Spleen (tissue), 11 donors: ENCODE data around the gene KCTD1. TPM values are rescaled to one million over a fixed set of nuclear protein-coding genes. Genes with fewer than 3 reads are reported as not detected.

ENCODE experiments used
- DNase-seq: peaks from one replicate; pipeline ENCODE4 v3.0.0-alpha.2; 2020
- H3K27ac ChIP-seq, 8 donors: fragments of 200-600 bp; sonication (generic) in 7 of 8; 1 replicate in 4 of 8; 2 replicates in 4 of 8; pipeline versions ENCODE4 v1.5.0 to v1.8.0; 2016 to 2021; ENCODE audit warnings: inconsistent platforms in 4 of 8, mild to moderate bottlenecking in 4 of 8, moderate library complexity in 1 of 8
- H3K27me3 ChIP-seq, 7 donors: fragments of 200-600 bp; sonication (generic) in 6 of 7; replicated peaks in 1 of 7; 1 replicate in 4 of 7; 2 replicates in 3 of 7; pipeline versions ENCODE4 v1.5.0 to v1.8.0; 2016 to 2021; ENCODE audit warnings: inconsistent platforms in 3 of 7, mild to moderate bottlenecking in 1 of 7
- H3K36me3 ChIP-seq, 6 donors: fragments of 200-600 bp; sonication (generic) in 5 of 6; 1 replicate in 4 of 6; 2 replicates in 2 of 6; pipeline versions ENCODE4 v1.5.0 to v1.8.0; 2016 to 2021; ENCODE audit warnings: inconsistent platforms in 2 of 6
- H3K4me1 ChIP-seq, 6 donors: fragments of 200-600 bp; sonication (generic) in 5 of 6; 1 replicate in 3 of 6; 2 replicates in 3 of 6; pipeline versions ENCODE4 v1.5.0 to v1.8.0; 2016 to 2021; ENCODE audit warnings: inconsistent platforms in 3 of 6
- H3K4me3 ChIP-seq, 8 donors: fragments of 200-600 bp; sonication (generic) in 7 of 8; 1 replicate in 4 of 8; 2 replicates in 4 of 8; pipeline versions ENCODE4 v1.5.0 to v1.8.0; 2016 to 2021; ENCODE audit warnings: inconsistent platforms in 4 of 8, mild to moderate bottlenecking in 4 of 8, moderate library complexity in 2 of 8
- H3K9me3 ChIP-seq, 8 donors: fragments of 200-600 bp; sonication (generic) in 7 of 8; 1 replicate in 4 of 8; 2 replicates in 4 of 8; pipeline versions ENCODE4 v1.5.0 to v1.8.0; 2016 to 2021; ENCODE audit warnings: inconsistent platforms in 4 of 8
- POLR2A ChIP-seq, 3 donors: fragments of 450-650 bp; IDR thresholded peaks; one replicate each; pipeline ENCODE4 v1.5.1; 2017; ENCODE audit warnings: antibody characterized with exemption in 3 of 3, mild to moderate bottlenecking in 1 of 3
- POLR2AphosphoS5 ChIP-seq, 3 donors: sonication (generic); formaldehyde crosslinking; IDR thresholded peaks; one replicate each; pipeline ENCODE4 v1.5.1; 2017; ENCODE audit warnings: antibody characterized with exemption in 3 of 3
- WGBS, 5 donors: extraction: QIAGEN DNeasy Blood & Tissue Kit in 3 of 5; methylation state at CpG; one replicate each; pipeline versions ENCODE4 v1.1.5 to v1.1.7; 2013 to 2018; 5-methylcytosine and 5-hydroxymethylcytosine counted together
- intact Hi-C: fragments of 100-400 bp; cut with DNase I; formaldehyde crosslinking; loops from one replicate; pipeline ENCODE4 v1.15.0; 2023; ENCODE audit warnings: low total_unique reads
- polyA plus RNA-seq, 3 donors: library from polyadenylated mRNA; stranded (reverse); fragments of 200-250 nt; gene quantifications; one replicate each; pipeline ENCODE4 v1.2.1, GENCODE V29; 2013
- total RNA-seq, 7 donors: library from RNA; depleted of rRNA in 3 of 7; stranded (reverse); fragments of >200 nt in 3 of 7; fragmentation: NEBNext Ultra II Directional in 4 of 7; extraction: Animal tissue kit (Norgen Biotek cat#: 25700) in 4 of 7; gene quantifications; one replicate each; pipeline versions ENCODE4 v1.1.0 to v1.2.1, GENCODE V29; 2016 to 2021
- TF ChIP-seq, protein P1 (sequence below), 11 experiments: fragments of 200-600 bp in 7 of 11; fragments of 450-650 bp in 4 of 11; sonication (generic) in 4 of 11; IDR thresholded peaks in 8 of 11; conservative IDR thresholded peaks in 3 of 11; 1 replicate in 7 of 11; 2 replicates in 4 of 11; pipeline versions ENCODE4 v1.4.0 to v1.8.0; 2016 to 2021; ENCODE audit warnings: antibody characterized with exemption in 11 of 11, inconsistent platforms in 4 of 11, mild to moderate bottlenecking in 1 of 11
- donor health status: healthy with polysubstance abuse.
- donor health status: DM: no; HTN: no; CAD: no; lungs with moderate emphysema.
- donor health status: DM: no; HTN: no; CAD: no.
- donor health status: Bipolar disorder and iron deficiency.
- donor health status: healthy.
- donor health status: DM: no; HTN: no; CAD: no.
- donor health status: DM: yes; HTN: yes; CAD: no.

KCTD1 gene
- total and polyA plus RNA-seq, 10 donors: 1.6 to 11.8 (median 6.6) TPM

DNA sequence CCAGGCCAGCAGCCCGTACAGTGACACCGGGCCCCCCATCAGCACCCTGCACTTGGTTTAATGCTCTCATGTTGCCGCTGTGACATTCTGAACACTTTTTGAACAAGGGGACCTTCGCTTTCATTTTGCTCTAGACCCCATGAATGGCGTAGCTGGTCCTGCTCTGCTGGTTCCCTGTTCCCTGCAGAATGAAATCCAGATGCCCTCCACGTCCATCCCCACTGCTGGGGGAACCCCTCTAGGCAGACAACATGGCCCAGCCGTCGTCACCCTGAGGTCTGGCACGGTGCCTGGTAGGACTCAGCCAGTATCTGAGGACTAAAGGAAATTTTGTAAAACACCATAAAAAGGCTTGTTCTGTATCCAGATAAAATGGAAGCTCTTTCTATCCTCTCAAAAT, 128.6 kb downstream of the KCTD1 start:
- no peaks in the 10 kb centered on the region for H3K4me1 ChIP-seq
- H3K9me3 ChIP-seq: no peaks in the 10 kb centered on the region
- intact Hi-C loops: no loop called here
- H3K4me3 ChIP-seq: no peak overlapping the region
- DNase-seq: no peak
- no peaks in the 10 kb centered on the region for H3K36me3 ChIP-seq
- WGBS, 5 donors: 77 to 86% (median 81%) methylated on average over 9 of the region's 9 CpGs
- H3K27me3 ChIP-seq: no peaks in the 10 kb centered on the region
- TF ChIP-seq POLR2AphosphoS5 (IDR thresholded peaks at IDR 0.05): no peak
- TF ChIP-seq, protein P1, sequence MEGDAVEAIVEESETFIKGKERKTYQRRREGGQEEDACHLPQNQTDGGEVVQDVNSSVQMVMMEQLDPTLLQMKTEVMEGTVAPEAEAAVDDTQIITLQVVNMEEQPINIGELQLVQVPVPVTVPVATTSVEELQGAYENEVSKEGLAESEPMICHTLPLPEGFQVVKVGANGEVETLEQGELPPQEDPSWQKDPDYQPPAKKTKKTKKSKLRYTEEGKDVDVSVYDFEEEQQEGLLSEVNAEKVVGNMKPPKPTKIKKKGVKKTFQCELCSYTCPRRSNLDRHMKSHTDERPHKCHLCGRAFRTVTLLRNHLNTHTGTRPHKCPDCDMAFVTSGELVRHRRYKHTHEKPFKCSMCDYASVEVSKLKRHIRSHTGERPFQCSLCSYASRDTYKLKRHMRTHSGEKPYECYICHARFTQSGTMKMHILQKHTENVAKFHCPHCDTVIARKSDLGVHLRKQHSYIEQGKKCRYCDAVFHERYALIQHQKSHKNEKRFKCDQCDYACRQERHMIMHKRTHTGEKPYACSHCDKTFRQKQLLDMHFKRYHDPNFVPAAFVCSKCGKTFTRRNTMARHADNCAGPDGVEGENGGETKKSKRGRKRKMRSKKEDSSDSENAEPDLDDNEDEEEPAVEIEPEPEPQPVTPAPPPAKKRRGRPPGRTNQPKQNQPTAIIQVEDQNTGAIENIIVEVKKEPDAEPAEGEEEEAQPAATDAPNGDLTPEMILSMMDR (IDR thresholded peaks at IDR 0.05 in 8 of 11, conservative IDR thresholded peaks at IDR 0.05 in 3 of 11): no peak
- TF ChIP-seq POLR2A (IDR thresholded peaks at IDR 0.05): no peak
- no peak overlapping the region for H3K27ac ChIP-seq

DNA sequence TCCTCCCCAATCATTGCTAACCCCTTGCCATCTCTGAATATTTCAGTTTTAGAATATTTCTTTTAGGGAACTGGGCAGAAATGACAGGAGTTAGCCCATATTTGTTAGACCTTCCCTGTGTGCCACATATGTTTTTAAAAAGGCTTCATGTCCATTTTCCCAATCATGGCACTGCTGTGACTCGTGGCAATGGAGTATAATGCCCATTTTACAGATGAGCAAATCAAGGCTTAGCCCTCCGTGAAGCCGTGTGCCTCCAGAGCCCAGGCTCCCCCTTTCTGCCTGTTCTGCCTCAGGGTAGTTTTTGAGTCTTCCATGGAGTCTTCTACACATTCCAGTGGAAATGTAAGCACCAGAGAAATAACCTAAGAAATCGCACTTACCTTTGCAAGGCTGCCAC, 130.1 kb downstream of the KCTD1 start:
- Histone ChIP-seq H3K9me3 (no peaks in the 10 kb centered on the region), H3K27me3 (no peaks in the 10 kb centered on the region), H3K4me1 (no peaks in the 10 kb centered on the region), H3K4me3 (no peak overlapping the region), H3K36me3 (no peaks in the 10 kb centered on the region), H3K27ac (no peak overlapping the region)
- intact Hi-C loops: no loop called here
- WGBS, 5 donors: 85 to 95% (median 88%) methylated on average over 4 of the region's 4 CpGs
- no peak for TF ChIP-seq POLR2A (IDR thresholded peaks at IDR 0.05)
- no peak for TF ChIP-seq POLR2AphosphoS5 (IDR thresholded peaks at IDR 0.05)
- TF ChIP-seq, protein P1 (IDR thresholded peaks at IDR 0.05 in 8 of 11, conservative IDR thresholded peaks at IDR 0.05 in 3 of 11): no peak
- DNase-seq: no peak

DNA sequence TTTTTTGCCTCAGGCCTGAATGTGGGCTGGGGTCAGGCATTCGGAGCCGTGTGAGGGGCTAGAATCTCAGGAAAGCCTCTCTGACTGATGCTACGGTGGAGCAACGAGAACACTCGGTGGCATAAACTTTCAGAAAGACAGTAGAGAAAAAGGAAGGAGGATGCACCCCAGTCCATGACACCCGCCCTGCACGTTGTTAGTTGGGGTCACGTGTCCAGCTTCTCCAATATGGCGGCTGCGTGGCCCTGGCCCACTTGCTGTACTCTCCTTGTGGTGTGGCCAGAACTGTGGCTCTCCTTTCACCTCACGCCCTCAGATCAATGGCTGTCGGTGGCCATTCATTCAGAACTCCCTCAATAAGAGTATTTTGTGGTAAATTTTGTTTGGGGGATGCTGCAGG, 131.2 kb downstream of the KCTD1 start:
- Histone ChIP-seq H3K36me3 (no peaks in the 10 kb centered on the region), H3K27me3 (no peaks in the 10 kb centered on the region), H3K4me1 (no peaks in the 10 kb centered on the region), H3K4me3 (no peak overlapping the region), H3K9me3 (peaks cover 0 to 6% (median 0%) of the 10 kb centered on the region in 8 donors), H3K27ac (no peak overlapping the region)
- intact Hi-C loops: no loop called here
- TF ChIP-seq POLR2A (IDR thresholded peaks at IDR 0.05) (no peak), POLR2AphosphoS5 (IDR thresholded peaks at IDR 0.05) (no peak)
- TF ChIP-seq, protein P1 (IDR thresholded peaks at IDR 0.05 in 8 of 11, conservative IDR thresholded peaks at IDR 0.05 in 3 of 11): no peak
- no peak for DNase-seq
- WGBS, 5 donors: 93 to 98% (median 96%) methylated on average over 12 of the region's 12 CpGs

DNA sequence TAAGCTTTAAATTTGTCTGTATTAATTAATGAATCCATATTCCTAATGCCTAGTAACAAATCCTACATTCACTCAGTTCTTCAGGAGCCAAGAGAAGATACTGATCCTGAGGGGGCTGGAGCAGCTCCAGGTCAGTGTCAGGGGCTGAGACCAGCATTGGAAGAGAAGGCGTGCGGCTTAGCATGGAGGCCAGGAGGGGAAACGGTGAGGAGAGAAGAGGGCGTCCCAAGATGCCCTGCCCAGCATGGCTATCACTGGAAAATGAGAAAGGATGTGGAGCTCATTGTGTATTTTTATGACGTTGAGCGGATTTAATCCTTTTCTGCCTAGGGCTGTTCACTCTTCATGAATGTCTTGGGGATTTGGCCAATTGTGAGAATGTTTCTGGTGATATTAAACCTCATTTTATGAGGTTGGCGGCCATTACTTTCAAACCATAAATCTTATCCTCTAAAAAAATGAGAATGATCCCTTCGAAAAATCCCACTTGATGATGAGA, 131.7 kb downstream of the KCTD1 start:
- Histone ChIP-seq H3K9me3 (peaks cover 0 to 7% (median 0%) of the 10 kb centered on the region in 8 donors), H3K36me3 (no peaks in the 10 kb centered on the region), H3K27ac (no peak overlapping the region), H3K27me3 (no peaks in the 10 kb centered on the region), H3K4me3 (no peak overlapping the region), H3K4me1 (no peaks in the 10 kb centered on the region)
- 94 to 97% (median 96%) methylated on average over 8 of the region's 8 CpGs for WGBS, 5 donors
- no peak for DNase-seq
- TF ChIP-seq POLR2A (IDR thresholded peaks at IDR 0.05) (no peak), POLR2AphosphoS5 (IDR thresholded peaks at IDR 0.05) (no peak)
- TF ChIP-seq, protein P1 (IDR thresholded peaks at IDR 0.05 in 8 of 11, conservative IDR thresholded peaks at IDR 0.05 in 3 of 11): no peak
- intact Hi-C loops: no loop called here
